ENCODE results near the gene DCAF8. TPM values are rescaled to one million over a fixed set of nuclear protein-coding genes. Genes with fewer than 3 reads are reported as not detected.
A peak's percentile ranks its signal among the peaks of the same experiment; 100 is the strongest.

The DCAF8 gene
- total RNA-seq, 1 donor from 2014 or later: 107 TPM

DNA sequence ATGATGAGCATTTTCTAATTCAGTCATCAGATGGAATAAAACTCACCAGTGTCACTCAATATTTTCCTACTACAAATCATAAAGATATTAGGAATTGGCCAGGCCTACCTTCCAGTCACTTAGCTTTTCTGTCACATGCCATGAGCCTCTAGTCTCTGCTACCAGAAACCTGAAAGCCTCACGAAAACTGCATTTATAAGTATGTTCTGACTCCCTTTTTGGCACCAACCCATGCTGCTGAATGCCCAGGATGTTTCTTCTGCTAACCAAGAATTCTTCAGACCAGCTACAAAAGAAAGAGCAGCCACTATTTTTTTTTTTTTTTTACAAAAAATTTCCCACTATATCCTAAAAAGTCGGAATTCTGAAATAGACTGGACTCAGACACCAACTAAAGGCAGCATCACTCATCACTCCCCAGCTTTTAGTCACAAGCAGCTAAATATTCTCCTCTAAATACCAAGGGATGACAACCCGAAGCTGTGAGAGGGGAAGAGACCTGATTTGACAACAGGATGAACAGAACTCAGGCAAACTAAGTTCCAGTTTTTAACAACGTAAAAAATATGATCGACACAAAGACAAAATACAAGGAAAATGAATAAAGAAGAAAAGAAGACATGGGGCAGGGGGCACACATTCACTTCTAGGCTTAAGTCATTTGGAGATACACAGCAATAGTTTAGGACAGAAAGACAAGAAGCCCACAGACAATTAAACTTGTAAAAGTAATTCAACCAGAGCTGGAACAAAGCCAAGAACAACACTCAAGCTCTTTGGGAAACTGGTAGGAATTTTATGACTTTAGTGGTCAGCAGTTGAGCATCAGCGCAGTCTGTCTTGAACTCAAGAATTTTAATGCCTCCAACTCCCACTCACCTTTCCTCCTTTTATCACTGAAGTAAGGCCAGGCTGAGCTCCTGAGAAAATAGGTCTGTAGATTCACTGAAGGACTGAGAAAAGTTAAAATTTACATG lies 1.7 kb downstream of the DCAF8 start:
- TF ChIP-seq EZH2 (IDR thresholded peaks at IDR 0.05; ENCODE audit: insufficient read depth, low read length): no peak
- no peak for TF ChIP-seq CTCF (IDR thresholded peaks at IDR 0.05; ENCODE audit: insufficient read depth, low read depth, low read length)
- Histone ChIP-seq H3K79me2 (ENCODE audit: insufficient read depth, low read length) (peaks cover 49% of the 10 kb centered on the region), H3K9ac (ENCODE audit: low read length) (peak overlapping the region; percentile 99)

DNA sequence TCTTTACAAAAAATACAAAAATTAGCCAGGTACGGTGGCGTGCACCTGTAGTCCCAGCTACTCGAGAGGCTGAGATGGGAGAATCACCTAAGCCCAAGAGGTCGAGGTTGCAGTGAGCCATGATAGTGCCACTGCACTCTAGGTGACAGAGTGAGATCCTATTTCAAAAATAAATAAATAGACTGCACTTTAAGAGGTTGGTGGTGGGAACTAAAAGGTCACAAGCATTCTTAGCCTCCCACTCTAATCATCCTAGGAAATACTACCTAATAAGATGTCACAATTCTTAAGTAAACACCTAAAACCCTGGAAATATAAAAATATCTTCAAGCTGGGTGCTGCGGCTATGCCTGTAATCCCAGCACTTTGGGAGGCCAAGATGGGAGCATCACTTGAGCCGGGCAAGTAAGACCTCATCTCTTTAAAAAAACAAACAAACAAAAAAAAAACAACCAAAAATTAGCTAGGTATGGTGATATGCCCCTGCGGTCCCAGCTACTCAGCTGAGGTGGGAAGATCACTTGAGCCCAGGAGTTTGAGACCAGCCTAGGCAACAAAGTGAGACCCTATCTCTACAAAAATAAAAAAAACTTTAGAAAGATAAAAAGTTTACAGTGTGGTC lies 4.1 kb downstream of the DCAF8 start:
- H3K27ac ChIP-seq (ENCODE audit: low read depth, low read length): no peak overlapping the region
- Mint-ChIP-seq H3K27me3 (ENCODE audit: low read depth, unreplicated experiment) (no peaks in the 10 kb centered on the region), H3K4me3 (ENCODE audit: unreplicated experiment) (no peak overlapping the region), H3K27ac (ENCODE audit: unreplicated experiment) (no peak overlapping the region), H3K9me3 (ENCODE audit: unreplicated experiment) (no peaks in the 10 kb centered on the region), H3K4me1 (ENCODE audit: low read depth, unreplicated experiment) (peaks cover 33% of the 10 kb centered on the region), H3K36me3 (ENCODE audit: low read depth, unreplicated experiment) (no peaks in the 10 kb centered on the region)
- peaks cover 63% of the 10 kb centered on the region for H3K79me2 ChIP-seq (ENCODE audit: insufficient read depth, low read length)
- H3K9me3 ChIP-seq (ENCODE audit: insufficient read depth, low read depth, low read length): no peaks in the 10 kb centered on the region
- DNase-seq (ENCODE audit: low read depth) (no peak), FAIRE-seq (no peak)
- no peak overlapping the region for H3K4me2 ChIP-seq (ENCODE audit: low read length)
- TF ChIP-seq EZH2 (IDR thresholded peaks at IDR 0.05; ENCODE audit: insufficient read depth, low read length) (no peak), CTCF (IDR thresholded peaks at IDR 0.05; ENCODE audit: insufficient read depth, low read depth, low read length) (no peak)
- H3K36me3 ChIP-seq (ENCODE audit: insufficient read depth, low read length): no peaks in the 10 kb centered on the region
- no peak overlapping the region for H3K9ac ChIP-seq (ENCODE audit: low read length)
- peaks cover 27% of the 10 kb centered on the region for H3K4me1 ChIP-seq (ENCODE audit: insufficient read depth, low read length)
- no peak overlapping the region for H2AFZ ChIP-seq (ENCODE audit: low read depth, low read length)
- H4K20me1 ChIP-seq (ENCODE audit: insufficient read depth, low read length): peaks cover 55% of the 10 kb centered on the region
- H3K27me3 ChIP-seq (ENCODE audit: insufficient read depth, low read length): no peaks in the 10 kb centered on the region
- no peak overlapping the region for H3K4me3 ChIP-seq (ENCODE audit: insufficient read depth, low read depth, low read length)

More for the DNA sequence above, 1.7 kb downstream of the DCAF8 start:
- H3K4me2 ChIP-seq (ENCODE audit: low read length): peak overlapping the region; percentile 93
- no peaks in the 10 kb centered on the region for H3K27me3 ChIP-seq (ENCODE audit: insufficient read depth, low read length)
- H3K4me3 ChIP-seq (ENCODE audit: insufficient read depth, low read depth, low read length): peak overlapping the region; percentile 92
- Mint-ChIP-seq H3K27me3 (ENCODE audit: low read depth, unreplicated experiment) (no peaks in the 10 kb centered on the region), H3K4me1 (ENCODE audit: low read depth, unreplicated experiment) (peaks cover 35% of the 10 kb centered on the region), H3K36me3 (ENCODE audit: low read depth, unreplicated experiment) (no peaks in the 10 kb centered on the region), H3K9me3 (ENCODE audit: unreplicated experiment) (no peaks in the 10 kb centered on the region), H3K4me3 (ENCODE audit: unreplicated experiment) (peak overlapping the region; percentile 100), H3K27ac (ENCODE audit: unreplicated experiment) (peak overlapping the region; percentile 100)
- FAIRE-seq: no peak
- H3K9me3 ChIP-seq (ENCODE audit: insufficient read depth, low read depth, low read length): no peaks in the 10 kb centered on the region
- H3K4me1 ChIP-seq (ENCODE audit: insufficient read depth, low read length): peaks cover 27% of the 10 kb centered on the region
- H2AFZ ChIP-seq (ENCODE audit: low read depth, low read length): no peak overlapping the region
- peaks cover 48% of the 10 kb centered on the region for H4K20me1 ChIP-seq (ENCODE audit: insufficient read depth, low read length)
- DNase-seq (ENCODE audit: low read depth): peak; percentile 92
- peak overlapping the region; percentile 99 for H3K27ac ChIP-seq (ENCODE audit: low read depth, low read length)
- no peaks in the 10 kb centered on the region for H3K36me3 ChIP-seq (ENCODE audit: insufficient read depth, low read length)

All from astrocyte (in vitro differentiated cells and primary cell).